Measurements from ENCODE around the gene ADGRE3.
"Not testable (repeated sequence)": the region's sequence is repeated elsewhere in the genome, so short reads cannot be mapped to it uniquely, and the experiment has no call there.

ADGRE3 gene

GRCh38 chr19:14669940-14670339 is 4.7 kb downstream of the ADGRE3 start:
- no peak for FAIRE-seq

- FAIRE-seq = no peak
These were observed 13.2 kb downstream of the ADGRE3 start for GRCh38 chr19:14661372-14661924.

- FAIRE-seq = no peak
These were observed 14.7 kb downstream of the ADGRE3 start for GRCh38 chr19:14659874-14660489.

- no peak for FAIRE-seq
These were observed 18.9 kb downstream of the ADGRE3 start for GRCh38 chr19:14655726-14656125.

GRCh38 chr19:14654786-14655560 is 19.7 kb downstream of the ADGRE3 start:
- FAIRE-seq = no peak

GRCh38 chr19:14650161-14650560 is 24.5 kb downstream of the ADGRE3 start:
- FAIRE-seq = no peak

- FAIRE-seq = no peak
These were observed 25.6 kb downstream of the ADGRE3 start for GRCh38 chr19:14649020-14649419.

- no peak for FAIRE-seq
These were observed 26.1 kb downstream of the ADGRE3 start for GRCh38 chr19:14648506-14648905.

- FAIRE-seq = no peak
These were observed 34.9 kb downstream of the ADGRE3 start for GRCh38 chr19:14639536-14640277.

- FAIRE-seq = no peak
These were observed 42.4 kb downstream of the ADGRE3 start for GRCh38 chr19:14632286-14632685.

GRCh38 chr19:14629557-14629956 is 45.1 kb downstream of the ADGRE3 start:
- no peak for FAIRE-seq

- FAIRE-seq = not testable (repeated sequence)
These were observed 50.2 kb downstream of the ADGRE3 start for GRCh38 chr19:14624491-14624890.

- FAIRE-seq = no peak
These were observed 55.2 kb downstream of the ADGRE3 start for GRCh38 chr19:14619404-14619803.

GRCh38 chr19:14616407-14616806 is 58.2 kb downstream of the ADGRE3 start:
- FAIRE-seq = no peak

- no peak for FAIRE-seq
These were observed 59.0 kb downstream of the ADGRE3 start for GRCh38 chr19:14615623-14616022.

GRCh38 chr19:14614099-14614412 is 60.6 kb downstream of the ADGRE3 start:
- FAIRE-seq = no peak

GRCh38 chr19:14613399-14614098 is 61.1 kb downstream of the ADGRE3 start:
- FAIRE-seq = not testable (repeated sequence)

GRCh38 chr19:14612657-14613056 is 62.0 kb downstream of the ADGRE3 start:
- FAIRE-seq = no peak

GRCh38 chr19:14612242-14612641 is 62.4 kb downstream of the ADGRE3 start:
- not testable (repeated sequence) for FAIRE-seq

GRCh38 chr19:14611051-14611450 is 63.6 kb downstream of the ADGRE3 start:
- no peak for FAIRE-seq

- FAIRE-seq = no peak
These were observed 68.0 kb downstream of the ADGRE3 start for GRCh38 chr19:14606627-14607026.

GRCh38 chr19:14603990-14604387 is 70.7 kb downstream of the ADGRE3 start:
- no peak for FAIRE-seq

Measured in endometrium (tissue), 2 donors.